MM.1S (cell line): Measurements from ENCODE around the gene FOXA2.

Source experiments
- DNase-seq: peaks from one replicate; pipeline ENCODE4 v3.0.0-alpha.2; 2015
- H2AFZ ChIP-seq: fragments of 300-600 bp; sonication (generic); 2 replicates; pipeline ENCODE4 v1.6.0; 2016; ENCODE audit warnings: antibody characterized with exemption, low read length
- H3F3A ChIP-seq: fragments of 300-600 bp; sonication (generic); 2 replicates; pipeline ENCODE4 v1.6.1; 2016; ENCODE audit warnings: mild to moderate bottlenecking, antibody characterized with exemption, low read length, moderate library complexity, mixed read lengths; ENCODE audit not compliant: insufficient read depth
- H3K27ac ChIP-seq: fragments of 300-600 bp; sonication (generic); 2 replicates; pipeline ENCODE4 v1.5.1; 2016; ENCODE audit warnings: mild to moderate bottlenecking, low read length
- H3K27me3 ChIP-seq: fragments of 300-600 bp; sonication (generic); replicated peaks from 2 replicates; pipeline ENCODE4 v1.6.0; 2016; ENCODE audit warnings: low read length; ENCODE audit not compliant: insufficient read depth
- H3K36me3 ChIP-seq: fragments of 300-600 bp; sonication (generic); replicated peaks from 2 replicates; pipeline ENCODE4 v1.6.1; 2016; ENCODE audit warnings: mild to moderate bottlenecking, low read length, mixed read lengths; ENCODE audit not compliant: insufficient read depth
- H3K4me1 ChIP-seq: fragments of 300-600 bp; sonication (generic); 2 replicates; pipeline ENCODE4 v1.6.1; 2016; ENCODE audit warnings: low read length, mixed read lengths
- H3K4me2 ChIP-seq: fragments of 300-600 bp; sonication (generic); 2 replicates; pipeline ENCODE4 v1.6.0; 2016; ENCODE audit warnings: low read depth, low read length
- H3K4me3 ChIP-seq: fragments of 300-600 bp; sonication (generic); 2 replicates; pipeline ENCODE4 v1.5.1; 2016; ENCODE audit warnings: low read length, mixed read lengths
- H3K79me2 ChIP-seq: fragments of 300-600 bp; sonication (generic); 2 replicates; pipeline ENCODE4 v1.6.1; 2016; ENCODE audit warnings: mixed run types, low read length, mixed read lengths
- H3K9ac ChIP-seq: fragments of 300-600 bp; sonication (generic); 2 replicates; pipeline ENCODE4 v1.6.1; 2016; ENCODE audit warnings: low read length, mixed read lengths
- H3K9me2 ChIP-seq: fragments of 300-600 bp; sonication (generic); replicated peaks from 2 replicates; pipeline ENCODE4 v1.6.1; 2016; ENCODE audit warnings: mild to moderate bottlenecking, low read length, mixed read lengths; ENCODE audit not compliant: insufficient read depth
- H3K9me3 ChIP-seq: fragments of 300-600 bp; sonication (generic); replicated peaks from 2 replicates; pipeline ENCODE4 v1.6.1; 2016; ENCODE audit warnings: mild to moderate bottlenecking, low read length, mixed read lengths; ENCODE audit not compliant: insufficient read depth
- H4K20me1 ChIP-seq: fragments of 300-600 bp; sonication (generic); 2 replicates; pipeline ENCODE4 v1.6.1; 2016; ENCODE audit warnings: mild to moderate bottlenecking, low read length, moderate library complexity, mixed read lengths; ENCODE audit not compliant: insufficient read depth
- CTCF ChIP-seq: fragments of 300-600 bp; sonication (generic); IDR thresholded peaks from 2 replicates; pipeline ENCODE4 v1.5.1; 2016; ENCODE audit warnings: antibody characterized with exemption, low read length, mixed read lengths
- EZH2 ChIP-seq: fragments of 300-600 bp; sonication (generic); optimal IDR thresholded peaks from 2 replicates; pipeline ENCODE3; 2017; ENCODE audit warnings: low read depth, mild to moderate bottlenecking, antibody characterized with exemption, low read length, mixed read lengths
- EZH2phosphoT487 ChIP-seq: fragments of 300-600 bp; sonication (generic); IDR thresholded peaks from 2 replicates; pipeline ENCODE4 v1.6.1; 2018; ENCODE audit warnings: antibody characterized with exemption, low read length

Gene FOXA2

DNA sequence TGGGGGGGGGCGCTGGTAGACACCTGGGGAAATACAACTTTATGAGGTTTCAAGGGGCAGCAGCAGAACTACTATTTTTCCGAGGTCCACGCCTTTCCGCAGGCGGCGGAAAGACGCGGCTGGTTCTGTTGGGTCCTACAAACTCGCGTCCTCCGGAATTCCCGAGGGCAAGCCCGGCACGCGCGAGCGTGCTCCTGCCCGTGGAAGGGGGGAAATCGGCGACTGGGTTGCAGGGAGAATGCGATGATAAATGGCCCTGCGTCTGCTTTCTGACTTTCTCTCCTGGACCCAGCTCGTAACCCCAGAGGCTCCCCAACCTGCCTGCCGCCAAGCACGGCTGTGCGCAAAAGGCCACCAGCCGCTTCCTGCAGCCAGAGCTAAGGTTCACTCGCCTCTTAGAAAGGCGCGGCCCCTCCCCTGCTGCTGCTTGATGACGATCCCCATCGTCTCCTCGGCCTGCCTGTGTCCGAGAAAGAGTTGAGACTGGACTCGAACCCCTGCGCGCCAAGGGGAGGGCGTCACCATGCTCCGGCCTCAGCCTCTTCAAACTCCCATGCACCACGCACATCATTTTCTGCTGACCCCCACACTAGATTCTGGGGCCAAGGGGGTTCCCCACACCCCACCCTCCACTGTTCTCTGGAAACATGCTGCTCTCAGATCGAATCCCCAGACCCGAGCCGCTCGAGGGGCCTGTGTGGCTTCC lies 6.7 kb downstream of the FOXA2 start:
- H3K27me3 ChIP-seq, result no peaks in the 10 kb centered on the region
- TF ChIP-seq CTCF (no peak), EZH2phosphoT487 (no peak), EZH2 (no peak)

GRCh38 chr20:22576733-22577514 lies 7.4 kb downstream of the FOXA2 start:
- no peak overlapping the region for H2AFZ ChIP-seq
- no peak for DNase-seq
- H3K27ac ChIP-seq, result no peak overlapping the region
- no peaks in the 10 kb centered on the region for H3K9me3 ChIP-seq
- H3K4me1 ChIP-seq, result no peaks in the 10 kb centered on the region
- no peaks in the 10 kb centered on the region for H4K20me1 ChIP-seq
- no peaks in the 10 kb centered on the region for H3K9me2 ChIP-seq
- no peaks in the 10 kb centered on the region for H3K79me2 ChIP-seq
- no peak for TF ChIP-seq EZH2phosphoT487
- no peak for TF ChIP-seq CTCF
- TF ChIP-seq EZH2, result no peak
- H3K27me3 ChIP-seq, result no peaks in the 10 kb centered on the region
- no peak overlapping the region for H3K9ac ChIP-seq
- H3F3A ChIP-seq, result no peaks in the 10 kb centered on the region
- no peaks in the 10 kb centered on the region for H3K36me3 ChIP-seq
- no peak overlapping the region for H3K4me2 ChIP-seq
- no peak overlapping the region for H3K4me3 ChIP-seq

More for the DNA sequence above, 6.7 kb downstream of the FOXA2 start:
- Histone ChIP-seq H3K4me3 (no peak overlapping the region), H3F3A (no peaks in the 10 kb centered on the region), H3K4me1 (no peaks in the 10 kb centered on the region), H2AFZ (no peak overlapping the region), H3K4me2 (no peak overlapping the region), H3K79me2 (no peaks in the 10 kb centered on the region), H4K20me1 (no peaks in the 10 kb centered on the region), H3K36me3 (no peaks in the 10 kb centered on the region), H3K9me3 (no peaks in the 10 kb centered on the region), H3K27ac (no peak overlapping the region), H3K9me2 (no peaks in the 10 kb centered on the region), H3K9ac (no peak overlapping the region)
- no peak for DNase-seq

DNA sequence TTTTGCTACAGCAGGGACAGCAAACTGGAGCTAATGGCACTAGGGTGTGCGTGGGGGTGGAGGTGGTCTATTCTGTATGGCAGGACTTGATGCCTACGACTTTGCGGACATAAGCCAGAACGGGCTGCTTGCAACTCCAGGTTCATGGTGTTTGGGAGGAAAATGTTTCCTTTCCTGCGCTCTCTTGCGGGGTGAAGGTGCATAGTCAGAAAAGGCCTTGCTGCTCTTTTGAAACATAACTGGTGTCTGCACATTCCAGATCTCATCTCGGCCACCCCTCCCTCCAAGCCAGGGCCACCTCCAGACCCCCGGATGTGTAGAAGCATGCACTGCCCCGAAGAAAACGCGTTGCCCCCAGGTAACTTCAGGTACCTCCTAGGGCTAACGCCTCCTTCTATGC lies 8.1 kb downstream of the FOXA2 start:
- H3K9me3 ChIP-seq, result no peaks in the 10 kb centered on the region
- H2AFZ ChIP-seq, result no peak overlapping the region
- H3K27me3 ChIP-seq, result no peaks in the 10 kb centered on the region
- no peak overlapping the region for H3K4me2 ChIP-seq
- H3K9ac ChIP-seq, result no peak overlapping the region
- no peaks in the 10 kb centered on the region for H3K36me3 ChIP-seq
- no peak for DNase-seq
- H4K20me1 ChIP-seq, result no peaks in the 10 kb centered on the region
- H3K4me1 ChIP-seq, result no peaks in the 10 kb centered on the region
- no peaks in the 10 kb centered on the region for H3F3A ChIP-seq
- no peaks in the 10 kb centered on the region for H3K79me2 ChIP-seq
- TF ChIP-seq EZH2 (no peak), EZH2phosphoT487 (no peak), CTCF (no peak)
- no peak overlapping the region for H3K27ac ChIP-seq
- H3K4me3 ChIP-seq, result no peak overlapping the region
- no peaks in the 10 kb centered on the region for H3K9me2 ChIP-seq
